Measurements from ENCODE around the gene ZNRF4. TPM values are rescaled to one million over a fixed set of nuclear protein-coding genes. Genes with fewer than 3 reads are reported as not detected.
"Not testable (repeated sequence)": the region's sequence is repeated elsewhere in the genome, so short reads cannot be mapped to it uniquely, and the experiment has no call there.

The ZNRF4 gene
- total and polyA plus RNA-seq, 7 donors, result not detected

GRCh38 chr19:5485286-5485636 is 30.0 kb downstream of the ZNRF4 start:
- intact Hi-C loops (cut with DNase I), result no loop called here
- H3K4me3 ChIP-seq, result no peak overlapping the region
- H3K27ac ChIP-seq, result no peak overlapping the region
- DNase-seq (no peak), ATAC-seq (no peak)
- no peaks in the 10 kb centered on the region for H3K36me3 ChIP-seq (ENCODE audit: insufficient read depth in 1 of 2, low read depth in 1 of 2)
- 57 to 58% (median 57%) methylated on average over 3 of the region's 3 CpGs for WGBS, 3 donors
- H3K27me3 ChIP-seq (ENCODE audit: insufficient read depth in 3 of 3, low read length in 2 of 3), result peaks cover 0 to 29% (median 15%) of the 10 kb centered on the region in 3 donors
- no peaks in the 10 kb centered on the region for H3K4me1 ChIP-seq
- no peak for TF ChIP-seq CTCF (IDR thresholded peaks at IDR 0.05)
- H3K9me3 ChIP-seq, result peaks cover 13% of the 10 kb centered on the region

GRCh38 chr19:5485658-5486057 is 30.4 kb downstream of the ZNRF4 start:
- WGBS, 3 donors, result 86 to 95% (median 87%) methylated on average over 4 of the region's 4 CpGs
- H3K36me3 ChIP-seq (ENCODE audit: insufficient read depth in 1 of 2, low read depth in 1 of 2); ATAC-seq; H3K27ac ChIP-seq; intact Hi-C loops (cut with DNase I); H3K4me1 ChIP-seq; H3K4me3 ChIP-seq; DNase-seq: not testable (repeated sequence)
- H3K27me3 ChIP-seq (ENCODE audit: insufficient read depth in 3 of 3, low read length in 2 of 3), result peaks cover 0 to 28% (median 15%) of the 10 kb centered on the region in 3 donors
- H3K9me3 ChIP-seq, result peaks cover 13% of the 10 kb centered on the region

- Histone ChIP-seq H3K36me3 (ENCODE audit: insufficient read depth in 1 of 2, low read depth in 1 of 2) (no peaks in the 10 kb centered on the region), H3K4me1 (no peaks in the 10 kb centered on the region), H3K9me3 (peaks cover 3% of the 10 kb centered on the region), H3K27me3 (ENCODE audit: insufficient read depth in 3 of 3, low read length in 2 of 3) (peaks cover 0 to 36% (median 14%) of the 10 kb centered on the region in 3 donors), H3K4me3 (no peak overlapping the region), H3K27ac (no peak overlapping the region)
- WGBS, 3 donors, result 66 to 71% (median 68%) methylated on average over 7 of the region's 7 CpGs
- no peak for ATAC-seq
- no peak for DNase-seq
- intact Hi-C loops (cut with DNase I), result no loop called here
- TF ChIP-seq CTCF (IDR thresholded peaks at IDR 0.05), result no peak
These were observed 32.0 kb downstream of the ZNRF4 start for GRCh38 chr19:5487222-5487621.

GRCh38 chr19:5489551-5489950 is 34.3 kb downstream of the ZNRF4 start:
- Histone ChIP-seq H3K27ac (no peak overlapping the region), H3K4me1 (no peaks in the 10 kb centered on the region), H3K27me3 (ENCODE audit: insufficient read depth in 3 of 3, low read length in 2 of 3) (peaks cover 0 to 36% (median 9%) of the 10 kb centered on the region in 3 donors), H3K9me3 (no peaks in the 10 kb centered on the region), H3K36me3 (ENCODE audit: insufficient read depth in 1 of 2, low read depth in 1 of 2) (no peaks in the 10 kb centered on the region), H3K4me3 (no peak overlapping the region)
- DNase-seq (no peak), ATAC-seq (no peak)
- no peak for TF ChIP-seq CTCF (IDR thresholded peaks at IDR 0.05)
- 43 to 50% (median 44%) methylated on average over 18 of the region's 18 CpGs for WGBS, 3 donors
- intact Hi-C loops (cut with DNase I), result no loop called here

GRCh38 chr19:5491565-5491964 is 36.3 kb downstream of the ZNRF4 start:
- DNase-seq (no peak), ATAC-seq (no peak)
- WGBS, 3 donors, result 88 to 96% (median 90%) methylated on average over 12 of the region's 12 CpGs
- Histone ChIP-seq H3K27ac (no peak overlapping the region), H3K36me3 (ENCODE audit: insufficient read depth in 1 of 2, low read depth in 1 of 2) (no peaks in the 10 kb centered on the region), H3K27me3 (ENCODE audit: insufficient read depth in 3 of 3, low read length in 2 of 3) (peaks cover 0 to 35% (median 13%) of the 10 kb centered on the region in 3 donors), H3K9me3 (no peaks in the 10 kb centered on the region), H3K4me1 (no peaks in the 10 kb centered on the region), H3K4me3 (no peak overlapping the region)
- TF ChIP-seq CTCF (IDR thresholded peaks at IDR 0.05), result no peak
- intact Hi-C loops (cut with DNase I), result no loop called here
